ENCODE measurements around the gene METTL23. TPM values are rescaled to one million over a fixed set of nuclear protein-coding genes. Genes with fewer than 3 reads are reported as not detected.

Gene METTL23
- total RNA-seq, 4 donors from 2014 or later = 11.2 to 34.1 (median 24.7) TPM; not detected in 1

DNA sequence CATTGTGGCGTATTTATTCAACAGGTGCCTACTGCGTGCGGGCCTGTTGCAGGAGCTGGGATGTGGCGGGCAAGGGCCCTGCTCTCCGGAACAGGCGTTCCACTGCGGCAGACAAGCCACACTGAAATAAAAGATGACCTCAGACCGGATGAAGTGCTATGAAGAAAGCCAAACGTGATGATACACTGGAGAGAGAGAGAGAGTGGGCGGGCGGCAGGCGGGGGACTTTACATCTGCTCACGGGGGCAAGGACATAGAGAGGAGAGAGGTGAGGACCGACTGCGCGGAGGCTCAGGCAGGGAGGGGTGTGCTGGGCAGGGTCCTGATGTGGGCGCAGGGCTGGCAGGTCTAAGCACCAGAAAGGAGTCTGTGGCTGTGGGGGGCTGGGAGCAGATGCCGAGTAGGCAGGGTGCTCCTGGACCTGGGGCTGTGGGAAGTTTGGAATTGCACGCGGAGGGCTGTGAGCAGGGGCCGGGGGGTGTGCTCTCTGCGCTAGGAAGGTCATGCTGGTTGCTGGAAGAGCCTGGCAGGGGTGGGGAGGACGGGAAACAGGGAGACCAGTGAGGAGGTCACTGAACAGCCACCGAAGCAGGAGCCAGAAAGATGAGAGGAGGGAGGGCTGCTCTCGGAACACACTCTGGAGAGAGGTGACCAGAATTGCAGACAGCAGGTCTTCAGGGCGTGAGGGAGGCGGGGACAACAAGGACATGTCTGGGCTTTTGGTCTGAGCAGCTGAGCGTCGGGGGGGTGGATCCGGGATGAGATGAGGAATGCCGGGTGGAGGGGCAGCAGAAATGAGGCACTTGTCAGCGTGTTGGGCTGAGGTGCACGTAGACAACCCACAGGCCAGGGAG is 25.8 kb upstream of the METTL23 start:
- peak overlapping the region in 1 of 4 donors; percentile 22 for H3K4me3 ChIP-seq
- no peaks in the 10 kb centered on the region for H3K36me3 ChIP-seq
- intact Hi-C loops (cut with DNase I; ENCODE audit: low total_unique reads) = no loop called here
- H3K4me1 ChIP-seq = peaks cover 23 to 71% (median 34%) of the 10 kb centered on the region in 4 donors
- WGBS, 2 donors (ENCODE audit: low coverage in 1 of 2) = 70% methylated on average over 33 of the region's 33 CpGs; no CpG with 5 or more reads in 1 of the 2 donors
- H3K27me3 ChIP-seq = no peaks in the 10 kb centered on the region
- no peaks in the 10 kb centered on the region for H3K9me3 ChIP-seq
- H3K27ac ChIP-seq = peak overlapping the region; percentile 76 to 92 (median 86)
- TF ChIP-seq POLR2A (IDR thresholded peaks at IDR 0.05) = no peak
- peak; percentile 17 to 65 (median 36) for TF ChIP-seq POLR2AphosphoS5 (IDR thresholded peaks at IDR 0.05)
- in situ Hi-C loops (cut with MboI; ENCODE audit: low pct_ligation_motif_present in 1 of 4, low pct_unique_long_range_greater_than_20kb in 1 of 4, low sequenced_read_pairs in 3 of 4) = loop anchor here in 1 of 4 donors (25.0 kb wide), 1 partner anchor 164 kb away; the partner anchor contains the start of genes CYGB and PRCD
- peak; percentile 43 for DNase-seq

DNA sequence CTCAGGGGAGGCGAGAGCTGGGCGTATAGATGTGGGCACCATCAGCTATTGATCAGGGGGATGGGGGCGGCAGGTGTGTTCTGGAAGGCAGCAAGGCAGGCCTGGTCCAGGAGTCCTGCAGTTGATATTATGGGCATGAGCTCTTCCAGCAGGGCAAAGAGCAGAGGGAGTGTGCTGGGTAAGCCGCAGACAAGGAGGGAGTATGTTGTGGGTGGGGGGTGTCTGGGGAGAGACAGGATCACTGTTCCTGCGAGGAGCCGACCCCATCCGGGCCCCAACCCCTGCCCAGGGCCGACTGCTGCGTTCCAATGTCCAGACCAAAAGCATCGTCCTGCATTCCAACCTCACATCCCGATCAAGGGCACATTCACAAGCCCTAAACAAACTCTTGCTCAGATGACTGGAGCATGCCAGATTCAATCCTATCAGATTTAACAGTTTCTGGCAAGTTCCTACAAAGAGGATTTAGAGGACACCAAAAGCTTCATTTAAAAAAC is 25.1 kb upstream of the METTL23 start:
- Histone ChIP-seq H3K27me3 (no peaks in the 10 kb centered on the region), H3K4me3 (no peak overlapping the region), H3K4me1 (peaks cover 23 to 64% (median 33%) of the 10 kb centered on the region in 4 donors), H3K36me3 (no peaks in the 10 kb centered on the region), H3K9me3 (no peaks in the 10 kb centered on the region), H3K27ac (peak overlapping the region; percentile 76 to 92 (median 86))
- DNase-seq = no peak
- TF ChIP-seq POLR2A (IDR thresholded peaks at IDR 0.05) (no peak), EP300 (IDR thresholded peaks at IDR 0.05; ENCODE audit: low read depth) (no peak), POLR2AphosphoS5 (IDR thresholded peaks at IDR 0.05) (no peak)
- in situ Hi-C loops (cut with MboI; ENCODE audit: low pct_ligation_motif_present in 1 of 4, low pct_unique_long_range_greater_than_20kb in 1 of 4, low sequenced_read_pairs in 3 of 4) (loop anchor here in 1 of 4 donors (25.0 kb wide), 1 partner anchor 164 kb away; the partner anchor contains the start of genes CYGB and PRCD), intact Hi-C loops (cut with DNase I; ENCODE audit: low total_unique reads) (no loop called here)
- 73 to 100% methylated on average over 1 to 11 of the region's 11 CpGs for WGBS, 2 donors (ENCODE audit: low coverage in 1 of 2)

DNA sequence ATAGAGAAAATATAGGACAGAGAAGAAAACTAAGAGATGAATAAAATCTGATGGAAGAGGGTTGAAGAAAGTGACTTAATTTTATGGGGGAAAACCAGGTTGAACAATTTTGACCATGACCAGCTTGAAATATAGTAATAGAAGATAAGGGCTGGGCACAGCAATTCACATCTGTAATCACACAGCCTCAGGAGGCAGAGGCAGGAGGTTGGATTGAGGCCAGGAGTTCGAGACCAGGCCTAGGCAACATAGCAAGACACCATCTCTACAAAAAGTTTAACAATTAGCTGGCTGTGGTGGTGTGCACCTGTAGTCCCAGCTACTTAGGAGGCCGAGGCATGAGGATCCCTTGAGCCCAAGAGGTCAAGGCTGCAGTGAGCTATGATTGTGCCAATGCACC is 24.6 kb upstream of the METTL23 start:
- H3K4me1 ChIP-seq = peaks cover 23 to 59% (median 33%) of the 10 kb centered on the region in 4 donors
- H3K27ac ChIP-seq = peak overlapping the region; percentile 76 to 92 (median 86)
- in situ Hi-C loops (cut with MboI; ENCODE audit: low pct_ligation_motif_present in 1 of 4, low pct_unique_long_range_greater_than_20kb in 1 of 4, low sequenced_read_pairs in 3 of 4) (loop anchor here in 1 of 4 donors (25.0 kb wide), 1 partner anchor 165 kb away; the partner anchor contains the start of genes CYGB and PRCD), intact Hi-C loops (cut with DNase I; ENCODE audit: low total_unique reads) (no loop called here)
- no peak for DNase-seq
- TF ChIP-seq EP300 (IDR thresholded peaks at IDR 0.05; ENCODE audit: low read depth) = no peak
- no peak for TF ChIP-seq POLR2AphosphoS5 (IDR thresholded peaks at IDR 0.05)
- TF ChIP-seq, protein P1, sequence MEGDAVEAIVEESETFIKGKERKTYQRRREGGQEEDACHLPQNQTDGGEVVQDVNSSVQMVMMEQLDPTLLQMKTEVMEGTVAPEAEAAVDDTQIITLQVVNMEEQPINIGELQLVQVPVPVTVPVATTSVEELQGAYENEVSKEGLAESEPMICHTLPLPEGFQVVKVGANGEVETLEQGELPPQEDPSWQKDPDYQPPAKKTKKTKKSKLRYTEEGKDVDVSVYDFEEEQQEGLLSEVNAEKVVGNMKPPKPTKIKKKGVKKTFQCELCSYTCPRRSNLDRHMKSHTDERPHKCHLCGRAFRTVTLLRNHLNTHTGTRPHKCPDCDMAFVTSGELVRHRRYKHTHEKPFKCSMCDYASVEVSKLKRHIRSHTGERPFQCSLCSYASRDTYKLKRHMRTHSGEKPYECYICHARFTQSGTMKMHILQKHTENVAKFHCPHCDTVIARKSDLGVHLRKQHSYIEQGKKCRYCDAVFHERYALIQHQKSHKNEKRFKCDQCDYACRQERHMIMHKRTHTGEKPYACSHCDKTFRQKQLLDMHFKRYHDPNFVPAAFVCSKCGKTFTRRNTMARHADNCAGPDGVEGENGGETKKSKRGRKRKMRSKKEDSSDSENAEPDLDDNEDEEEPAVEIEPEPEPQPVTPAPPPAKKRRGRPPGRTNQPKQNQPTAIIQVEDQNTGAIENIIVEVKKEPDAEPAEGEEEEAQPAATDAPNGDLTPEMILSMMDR (IDR thresholded peaks at IDR 0.05) = no peak
- no peak for TF ChIP-seq POLR2A (IDR thresholded peaks at IDR 0.05)
- no peaks in the 10 kb centered on the region for H3K36me3 ChIP-seq
- WGBS, 2 donors (ENCODE audit: low coverage in 1 of 2) = 52% methylated on average over 2 of the region's 2 CpGs; no CpG with 5 or more reads in 1 of the 2 donors
- no peaks in the 10 kb centered on the region for H3K9me3 ChIP-seq
- H3K4me3 ChIP-seq = no peak overlapping the region
- H3K27me3 ChIP-seq = no peaks in the 10 kb centered on the region

DNA sequence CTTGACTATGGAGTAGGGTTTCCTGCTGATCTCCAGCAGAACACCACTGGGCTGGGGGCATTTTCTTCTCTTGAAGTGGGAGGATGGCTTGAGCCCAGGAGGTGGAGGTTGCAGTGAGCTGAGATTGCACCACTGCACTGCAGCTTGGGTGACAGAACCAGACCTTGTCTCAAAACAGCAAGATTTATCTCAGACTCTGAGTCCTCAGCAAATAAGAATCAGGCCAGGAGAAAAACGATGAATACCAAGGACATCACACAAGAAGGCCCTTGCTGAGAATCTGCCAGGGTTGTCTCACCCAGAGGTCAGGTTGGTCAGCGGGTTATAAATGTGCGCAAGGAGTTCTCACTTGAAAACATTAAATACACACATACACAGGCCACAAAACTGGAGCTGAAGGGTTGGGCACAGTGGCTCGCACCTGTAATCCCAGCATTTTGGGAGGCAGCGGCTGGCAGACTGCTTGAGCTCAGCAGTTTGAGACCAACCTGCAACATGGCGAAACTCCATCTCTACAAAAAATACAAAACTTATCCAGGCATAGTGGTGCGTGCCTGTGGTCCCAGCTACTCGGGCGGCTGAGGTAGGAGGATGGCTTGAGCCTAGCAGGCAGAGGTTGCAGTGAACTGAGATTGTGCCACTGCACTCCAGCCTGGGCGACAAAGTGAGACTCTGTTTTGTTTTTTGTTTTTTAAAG is 23.6 kb upstream of the METTL23 start:
- Histone ChIP-seq H3K4me1 (peaks cover 15 to 57% (median 35%) of the 10 kb centered on the region in 4 donors), H3K27me3 (no peaks in the 10 kb centered on the region), H3K36me3 (no peaks in the 10 kb centered on the region), H3K27ac (peak overlapping the region; percentile 26 to 92 (median 82)), H3K4me3 (no peak overlapping the region), H3K9me3 (no peaks in the 10 kb centered on the region)
- no peak for TF ChIP-seq POLR2A (IDR thresholded peaks at IDR 0.05)
- TF ChIP-seq, protein P1 (IDR thresholded peaks at IDR 0.05) = no peak
- TF ChIP-seq EP300 (IDR thresholded peaks at IDR 0.05; ENCODE audit: low read depth) = no peak
- TF ChIP-seq POLR2AphosphoS5 (IDR thresholded peaks at IDR 0.05) = no peak
- intact Hi-C loops (cut with DNase I; ENCODE audit: low total_unique reads) (no loop called here), in situ Hi-C loops (cut with MboI; ENCODE audit: low pct_ligation_motif_present in 1 of 4, low pct_unique_long_range_greater_than_20kb in 1 of 4, low sequenced_read_pairs in 3 of 4) (loop anchor here in 1 of 4 donors (25.0 kb wide), 1 partner anchor 166 kb away; the partner anchor contains the start of genes CYGB and PRCD)
- WGBS, 2 donors (ENCODE audit: low coverage in 1 of 2) = 81 to 91% methylated on average over 3 to 10 of the region's 10 CpGs
- DNase-seq = no peak

Measured in transverse colon (tissue), 4 donors.